ENCODE data around the gene PPP1R12C. TPM values are rescaled to one million over a fixed set of nuclear protein-coding genes. Genes with fewer than 3 reads are reported as not detected.

PPP1R12C gene
- total RNA-seq, 1 donor from 2014 or later, result 228 TPM

DNA sequence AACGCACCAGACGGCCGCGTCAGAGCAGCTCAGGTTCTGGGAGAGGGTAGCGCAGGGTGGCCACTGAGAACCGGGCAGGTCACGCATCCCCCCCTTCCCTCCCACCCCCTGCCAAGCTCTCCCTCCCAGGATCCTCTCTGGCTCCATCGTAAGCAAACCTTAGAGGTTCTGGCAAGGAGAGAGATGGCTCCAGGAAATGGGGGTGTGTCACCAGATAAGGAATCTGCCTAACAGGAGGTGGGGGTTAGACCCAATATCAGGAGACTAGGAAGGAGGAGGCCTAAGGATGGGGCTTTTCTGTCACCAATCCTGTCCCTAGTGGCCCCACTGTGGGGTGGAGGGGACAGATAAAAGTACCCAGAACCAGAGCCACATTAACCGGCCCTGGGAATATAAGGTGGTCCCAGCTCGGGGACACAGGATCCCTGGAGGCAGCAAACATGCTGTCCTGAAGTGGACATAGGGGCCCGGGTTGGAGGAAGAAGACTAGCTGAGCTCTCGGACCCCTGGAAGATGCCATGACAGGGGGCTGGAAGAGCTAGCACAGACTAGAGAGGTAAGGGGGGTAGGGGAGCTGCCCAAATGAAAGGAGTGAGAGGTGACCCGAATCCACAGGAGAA is 1.9 kb downstream of the PPP1R12C start:
- TF ChIP-seq, protein P1, sequence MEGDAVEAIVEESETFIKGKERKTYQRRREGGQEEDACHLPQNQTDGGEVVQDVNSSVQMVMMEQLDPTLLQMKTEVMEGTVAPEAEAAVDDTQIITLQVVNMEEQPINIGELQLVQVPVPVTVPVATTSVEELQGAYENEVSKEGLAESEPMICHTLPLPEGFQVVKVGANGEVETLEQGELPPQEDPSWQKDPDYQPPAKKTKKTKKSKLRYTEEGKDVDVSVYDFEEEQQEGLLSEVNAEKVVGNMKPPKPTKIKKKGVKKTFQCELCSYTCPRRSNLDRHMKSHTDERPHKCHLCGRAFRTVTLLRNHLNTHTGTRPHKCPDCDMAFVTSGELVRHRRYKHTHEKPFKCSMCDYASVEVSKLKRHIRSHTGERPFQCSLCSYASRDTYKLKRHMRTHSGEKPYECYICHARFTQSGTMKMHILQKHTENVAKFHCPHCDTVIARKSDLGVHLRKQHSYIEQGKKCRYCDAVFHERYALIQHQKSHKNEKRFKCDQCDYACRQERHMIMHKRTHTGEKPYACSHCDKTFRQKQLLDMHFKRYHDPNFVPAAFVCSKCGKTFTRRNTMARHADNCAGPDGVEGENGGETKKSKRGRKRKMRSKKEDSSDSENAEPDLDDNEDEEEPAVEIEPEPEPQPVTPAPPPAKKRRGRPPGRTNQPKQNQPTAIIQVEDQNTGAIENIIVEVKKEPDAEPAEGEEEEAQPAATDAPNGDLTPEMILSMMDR (IDR thresholded peaks at IDR 0.05; ENCODE audit: borderline replicate concordance), result no peak
- Histone ChIP-seq H3K27ac (replicated peaks) (peak overlapping the region; percentile 95), H3K27me3 (ENCODE audit: low read depth) (no peaks in the 10 kb centered on the region), H3K4me1 (peaks cover 73% of the 10 kb centered on the region), H3K9me3 (replicated peaks) (no peaks in the 10 kb centered on the region), H3K36me3 (peaks cover 11% of the 10 kb centered on the region), H3K4me3 (peak overlapping the region; percentile 98)
- no peak for DNase-seq
- intact Hi-C loops (cut with micrococcal nuclease), result no loop called here

DNA sequence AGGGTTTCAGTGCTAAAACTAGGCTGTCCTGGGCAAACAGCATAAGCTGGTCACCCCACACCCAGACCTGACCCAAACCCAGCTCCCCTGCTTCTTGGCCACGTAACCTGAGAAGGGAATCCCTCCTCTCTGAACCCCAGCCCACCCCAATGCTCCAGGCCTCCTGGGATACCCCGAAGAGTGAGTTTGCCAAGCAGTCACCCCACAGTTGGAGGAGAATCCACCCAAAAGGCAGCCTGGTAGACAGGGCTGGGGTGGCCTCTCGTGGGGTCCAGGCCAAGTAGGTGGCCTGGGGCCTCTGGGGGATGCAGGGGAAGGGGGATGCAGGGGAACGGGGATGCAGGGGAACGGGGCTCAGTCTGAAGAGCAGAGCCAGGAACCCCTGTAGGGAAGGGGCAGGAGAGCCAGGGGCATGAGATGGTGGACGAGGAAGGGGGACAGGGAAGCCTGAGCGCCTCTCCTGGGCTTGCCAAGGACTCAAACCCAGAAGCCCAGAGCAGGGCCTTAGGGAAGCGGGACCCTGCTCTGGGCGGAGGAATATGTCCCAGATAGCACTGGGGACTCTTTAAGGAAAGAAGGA is 2.8 kb downstream of the PPP1R12C start:
- no peaks in the 10 kb centered on the region for H3K27me3 ChIP-seq (ENCODE audit: low read depth)
- H3K4me1 ChIP-seq, result peaks cover 73% of the 10 kb centered on the region
- H3K27ac ChIP-seq (replicated peaks), result peak overlapping the region; percentile 95
- peak overlapping the region; percentile 98 for H3K4me3 ChIP-seq
- H3K36me3 ChIP-seq, result peaks cover 19% of the 10 kb centered on the region
- DNase-seq, result no peak
- H3K9me3 ChIP-seq (replicated peaks), result no peaks in the 10 kb centered on the region
- intact Hi-C loops (cut with micrococcal nuclease), result no loop called here
- TF ChIP-seq, protein P1 (IDR thresholded peaks at IDR 0.05; ENCODE audit: borderline replicate concordance), result no peak

DNA sequence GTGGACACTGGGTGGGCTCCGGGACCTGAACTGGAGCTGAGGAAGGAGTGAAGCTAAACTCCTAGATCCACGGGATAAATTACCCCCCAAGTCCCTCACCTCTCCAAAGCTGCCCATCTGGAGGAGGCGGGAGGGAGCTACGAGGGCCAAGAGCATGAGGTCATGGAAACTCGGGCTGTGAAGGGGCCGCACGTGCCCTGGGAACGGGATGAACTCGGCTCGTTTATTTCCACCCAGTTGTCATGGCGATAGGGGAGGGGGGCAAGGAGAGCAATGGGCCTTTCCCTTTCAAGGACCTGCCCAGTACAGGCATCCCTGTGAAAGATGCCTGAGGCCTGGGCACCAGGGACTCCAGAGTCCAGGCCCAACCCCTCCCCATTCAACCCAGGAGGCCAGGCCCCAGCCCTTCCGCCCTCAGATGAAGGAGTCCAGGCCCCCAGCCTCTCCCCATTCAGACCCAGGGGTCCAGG is 3.8 kb downstream of the PPP1R12C start:
- Histone ChIP-seq H3K27ac (replicated peaks) (peak overlapping the region; percentile 95), H3K4me1 (peaks cover 73% of the 10 kb centered on the region), H3K36me3 (peaks cover 28% of the 10 kb centered on the region), H3K4me3 (peak overlapping the region; percentile 98), H3K9me3 (replicated peaks) (no peaks in the 10 kb centered on the region), H3K27me3 (ENCODE audit: low read depth) (no peaks in the 10 kb centered on the region)
- TF ChIP-seq, protein P1 (IDR thresholded peaks at IDR 0.05; ENCODE audit: borderline replicate concordance), result no peak
- intact Hi-C loops (cut with micrococcal nuclease), result no loop called here
- peak; percentile 93 for DNase-seq

DNA sequence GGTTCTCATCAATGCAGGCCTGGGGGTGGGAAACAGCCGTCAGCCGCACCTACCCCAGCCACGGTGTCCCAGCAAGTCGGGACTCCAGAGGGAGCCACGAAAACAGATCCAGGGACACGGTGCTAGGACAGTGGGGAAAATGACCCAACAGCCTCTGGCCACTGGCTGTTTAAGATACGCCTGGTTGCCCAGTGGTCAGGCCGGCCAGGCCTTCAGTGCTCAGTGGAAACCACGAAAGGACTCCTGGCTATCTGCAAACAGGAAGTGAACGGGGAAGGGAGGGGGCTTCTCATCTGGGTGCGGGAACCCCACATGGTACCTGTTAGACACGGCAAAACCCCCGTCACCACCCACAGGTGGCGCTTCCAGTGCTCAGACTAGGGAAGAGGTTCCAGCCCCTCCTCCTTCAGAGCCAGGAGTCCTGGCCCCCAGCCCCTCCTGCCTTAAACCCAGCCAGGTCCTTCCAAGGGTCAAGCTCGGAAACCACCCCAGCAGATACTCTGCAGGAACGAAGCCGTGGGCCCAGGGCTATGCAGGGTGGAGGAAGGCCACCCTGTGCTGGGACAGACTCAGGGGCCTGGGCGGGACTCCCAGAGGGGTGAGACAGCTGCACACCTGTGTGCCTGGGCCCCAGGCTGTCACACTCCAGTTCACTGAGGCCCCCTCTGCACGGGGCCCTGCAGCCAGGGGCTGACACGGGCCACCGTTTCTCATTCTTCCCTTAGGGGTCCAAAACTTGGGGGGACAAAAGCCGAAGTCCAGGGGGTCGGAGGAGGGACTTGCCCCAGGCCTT is 4.5 kb downstream of the PPP1R12C start:
- Histone ChIP-seq H3K4me1 (peaks cover 66% of the 10 kb centered on the region), H3K36me3 (peaks cover 32% of the 10 kb centered on the region), H3K27ac (replicated peaks) (peak overlapping the region; percentile 95), H3K27me3 (ENCODE audit: low read depth) (no peaks in the 10 kb centered on the region), H3K4me3 (peak overlapping the region; percentile 98), H3K9me3 (replicated peaks) (no peaks in the 10 kb centered on the region)
- intact Hi-C loops (cut with micrococcal nuclease), result no loop called here
- TF ChIP-seq, protein P1 (IDR thresholded peaks at IDR 0.05; ENCODE audit: borderline replicate concordance), result peak; percentile 23
- no peak for DNase-seq

DNA sequence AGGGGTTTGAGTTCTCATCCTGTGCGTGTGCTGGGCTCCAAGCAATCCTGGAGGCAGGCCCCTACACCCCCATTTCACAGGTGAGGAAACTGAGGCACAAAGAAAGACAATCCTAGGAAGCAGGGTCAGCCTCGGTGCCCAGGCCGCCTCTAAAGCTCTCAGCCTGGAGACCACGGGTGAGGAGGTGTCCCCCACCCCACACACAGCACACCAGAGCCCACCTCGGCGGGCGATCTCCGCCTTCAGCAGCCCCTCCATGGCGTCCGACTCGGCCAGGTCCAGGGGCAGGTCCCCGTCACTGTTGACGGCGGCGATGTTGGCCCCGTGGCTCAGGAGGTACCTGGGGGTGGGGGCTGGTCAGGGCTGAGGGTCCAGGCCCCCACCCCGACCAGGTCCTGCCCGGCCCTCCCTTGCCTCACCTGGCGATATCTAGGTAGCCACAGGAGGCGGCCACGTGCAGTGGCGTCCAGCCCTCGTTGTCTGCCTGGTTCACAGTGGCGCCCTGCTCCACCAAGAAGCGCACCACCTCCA is 5.1 kb downstream of the PPP1R12C start:
- Histone ChIP-seq H3K4me3 (peak overlapping the region; percentile 98), H3K36me3 (peaks cover 32% of the 10 kb centered on the region), H3K27me3 (ENCODE audit: low read depth) (no peaks in the 10 kb centered on the region), H3K27ac (replicated peaks) (peak overlapping the region; percentile 95), H3K4me1 (peaks cover 64% of the 10 kb centered on the region), H3K9me3 (replicated peaks) (no peaks in the 10 kb centered on the region)
- TF ChIP-seq, protein P1 (IDR thresholded peaks at IDR 0.05; ENCODE audit: borderline replicate concordance), result no peak
- intact Hi-C loops (cut with micrococcal nuclease), result no loop called here
- no peak for DNase-seq

Measured in left ventricle myocardium inferior (tissue), 1 donor.